HepG2 (cell line): ENCODE results near the gene GADD45GIP1. TPM values are rescaled to one million over a fixed set of nuclear protein-coding genes. Genes with fewer than 3 reads are reported as not detected.

Experiments used
- ATF1 ChIP-seq: IDR thresholded peaks from 2 replicates; pipeline ENCODE4 v1.6.1; 2016; ENCODE audit warnings: mild to moderate bottlenecking, control low read depth
- ATF2 ChIP-seq: sonication (generic); formaldehyde crosslinking; IDR thresholded peaks from 2 replicates; pipeline ENCODE4 v1.4.0; 2020; ENCODE audit warnings: missing genetic modification reagents
- ATF3 ChIP-seq: sonication (generic); formaldehyde crosslinking; IDR thresholded peaks from 2 replicates; pipeline ENCODE4 v1.4.0; 2020; ENCODE audit warnings: missing genetic modification reagents
- DNMT3B ChIP-seq: conservative IDR thresholded peaks from 2 replicates; pipeline ENCODE4 v1.6.1; 2016; ENCODE audit warnings: missing biosample characterization, control low read depth
- ETS1 ChIP-seq: sonication (generic); formaldehyde crosslinking; IDR thresholded peaks from 2 replicates; pipeline ENCODE4 v1.4.0; 2020; ENCODE audit warnings: missing genetic modification reagents
- FLYWCH1 ChIP-seq: sonication (generic); formaldehyde crosslinking; IDR thresholded peaks from 2 replicates; pipeline ENCODE4 v1.8.1; 2023; ENCODE audit warnings: mild to moderate bottlenecking, missing genetic modification reagents
- FOXA1 ChIP-seq, 2 experiments: fragments of 450-650 bp in 1 of 2; sonication (generic) in 1 of 2; formaldehyde crosslinking in 1 of 2; IDR thresholded peaks; 2 replicates each; pipeline versions ENCODE4 v1.4.0 to v1.6.1; 2016 to 2020; ENCODE audit warnings: missing genetic modification reagents in 1 of 2
- GPN1 ChIP-seq: sonication (generic); formaldehyde crosslinking; IDR thresholded peaks from 2 replicates; pipeline ENCODE4 v1.5.1; 2020; ENCODE audit warnings: missing genetic modification reagents, borderline replicate concordance
- GTF2F1 ChIP-seq: fragments of 150-350 bp; IDR thresholded peaks from 2 replicates; pipeline ENCODE4 v1.6.1; 2014; ENCODE audit warnings: low read length
- KAT8 ChIP-seq: IDR thresholded peaks from 2 replicates; pipeline ENCODE4 v1.6.1; 2016; ENCODE audit warnings: missing genetic modification reagents, missing compliant biosample characterization
- KLF6 ChIP-seq: IDR thresholded peaks from 2 replicates; pipeline ENCODE4 v1.8.0; 2016; ENCODE audit warnings: missing biosample characterization, missing genetic modification reagents
- MAFG ChIP-seq: sonication (generic); formaldehyde crosslinking; IDR thresholded peaks from 2 replicates; pipeline ENCODE4 v1.5.1; 2020; ENCODE audit warnings: mild to moderate bottlenecking, missing genetic modification reagents
- NKX3-1 ChIP-seq: sonication (generic); formaldehyde crosslinking; IDR thresholded peaks from 2 replicates; pipeline ENCODE4 v1.5.0; 2020; ENCODE audit warnings: missing genetic modification reagents
- NR0B2 ChIP-seq: sonication (generic); formaldehyde crosslinking; IDR thresholded peaks from 2 replicates; pipeline ENCODE4 v1.4.0; 2020; ENCODE audit warnings: mild to moderate bottlenecking, missing genetic modification reagents
- NR1H2 ChIP-seq: sonication (generic); formaldehyde crosslinking; IDR thresholded peaks from 2 replicates; pipeline ENCODE4 v1.8.1; 2022; ENCODE audit warnings: low read depth, missing genetic modification reagents, borderline replicate concordance
- PHF21A ChIP-seq: sonication (generic); formaldehyde crosslinking; IDR thresholded peaks from 2 replicates; pipeline ENCODE4 v1.5.0; 2020; ENCODE audit warnings: mild to moderate bottlenecking, missing genetic modification reagents
- RBM39 ChIP-seq: fragments of 200-400 bp; formaldehyde crosslinking; IDR thresholded peaks from one replicate; pipeline ENCODE4 v1.6.1; 2018; ENCODE audit warnings: antibody characterized with exemption, mild to moderate bottlenecking, low read depth, low read length; ENCODE audit not compliant: poor library complexity, severe bottlenecking
- REXO4 ChIP-seq: sonication (generic); formaldehyde crosslinking; IDR thresholded peaks from 2 replicates; pipeline ENCODE4 v1.8.0; 2022; ENCODE audit warnings: missing genetic modification reagents, mild to moderate bottlenecking, borderline replicate concordance
- SIX4 ChIP-seq: sonication (generic); formaldehyde crosslinking; IDR thresholded peaks from 2 replicates; pipeline ENCODE4 v1.4.0; 2020; ENCODE audit warnings: missing genetic modification reagents
- TEAD2 ChIP-seq: sonication (generic); formaldehyde crosslinking; IDR thresholded peaks from 2 replicates; pipeline ENCODE4 v1.9.0; 2021; ENCODE audit warnings: missing genetic modification reagents
- ZKSCAN1 ChIP-seq: fragments of 150-350 bp; IDR thresholded peaks from 2 replicates; pipeline ENCODE4 v1.6.1; 2014; ENCODE audit warnings: low read length
- ZNF121 ChIP-seq: sonication (generic); formaldehyde crosslinking; IDR thresholded peaks from 2 replicates; pipeline ENCODE4 v1.5.0; 2020; ENCODE audit warnings: mild to moderate bottlenecking, missing genetic modification reagents
- ZNF33B ChIP-seq: sonication (generic); formaldehyde crosslinking; IDR thresholded peaks from 2 replicates; pipeline ENCODE4 v1.5.1; 2020; ENCODE audit warnings: mild to moderate bottlenecking, missing genetic modification reagents
- ZNF468 ChIP-seq: sonication (generic); formaldehyde crosslinking; IDR thresholded peaks from 2 replicates; pipeline ENCODE4 v1.8.0; 2022; ENCODE audit warnings: mild to moderate bottlenecking, moderate library complexity, missing genetic modification reagents
- ZNF562 ChIP-seq: sonication (generic); formaldehyde crosslinking; IDR thresholded peaks from 2 replicates; pipeline ENCODE4 v1.8.0; 2022; ENCODE audit warnings: missing genetic modification reagents, borderline replicate concordance
- ZNF747 ChIP-seq: sonication (generic); formaldehyde crosslinking; IDR thresholded peaks from 2 replicates; pipeline ENCODE4 v1.8.1; 2023; ENCODE audit warnings: missing genetic modification reagents, mild to moderate bottlenecking, borderline replicate concordance
- ZNF766 ChIP-seq: sonication (generic); formaldehyde crosslinking; IDR thresholded peaks from 2 replicates; pipeline ENCODE4 v1.5.0; 2020; ENCODE audit warnings: missing genetic modification reagents, borderline replicate concordance
- polyA plus RNA-seq, 8 experiments: library from polyadenylated mRNA; depleted of rRNA in 3 of 8; stranded (reverse) in 7 of 8; unstranded in 1 of 8; fragments of >200 nt; fragmentation: Illumina TruSeq in 4 of 8; extraction: Trizol in 4 of 8; gene quantifications; 2 replicates each; pipeline versions ENCODE4 v1.2.1 to v1.2.3, GENCODE V29; 2011 to 2016; ENCODE audit warnings: low read depth in 4 of 8, missing spikeins in 1 of 8, mixed read lengths in 1 of 8; ENCODE audit not compliant: insufficient read depth in 1 of 8
- total RNA-seq, 5 experiments: library from RNA; depleted of rRNA; stranded (reverse); fragments of >200 nt; fragmentation: Illumina TruSeq; extraction: Trizol; gene quantifications; 2 replicates each; pipeline ENCODE4 v1.2.3, GENCODE V29; 2016; ENCODE audit warnings: low read depth in 1 of 5

GADD45GIP1 gene
- total and polyA plus RNA-seq, 2 of the 13 experiments (the other 11 are each of a cell fraction or from before 2014, with no cell fraction given): 24.6 to 30.7 TPM

- TF ChIP-seq RBM39 (peak; percentile 90), KAT8 (CRISPR knock-in tag) (peak; percentile 87), ZNF747 (peak; percentile 70), NKX3-1 (0 out of 2 replicates have a peak, but pooled peaks have one; percentile 33), TEAD2 (no peak), ZNF468 (CRISPR knock-in tag) (no peak), KLF6 (peak; percentile 78; the same call in 1 of the 2 replicates), NR1H2 (CRISPR knock-in tag) (no peak), FOXA1 (IDR thresholded peaks at IDR 0.05) (no peak), FOXA1 (CRISPR knock-in tag; IDR thresholded peaks at IDR 0.05) (no peak), ATF1 (CRISPR knock-in tag) (peak; percentile 82), ZNF121 (CRISPR knock-in tag) (peak; percentile 41; the same call in 1 of the 2 replicates), ETS1 (CRISPR knock-in tag) (no peak), ZNF766 (CRISPR knock-in tag) (no peak), ATF3 (CRISPR knock-in tag) (peak; percentile 20; the same call in 1 of the 2 replicates), MAFG (CRISPR knock-in tag) (no peak), REXO4 (CRISPR knock-in tag) (no peak), PHF21A (peak; percentile 41; the same call in 1 of the 2 replicates), DNMT3B (peak; percentile 60; the same call in 1 of the 2 replicates), ATF2 (no peak), FLYWCH1 (CRISPR knock-in tag) (no peak), ZKSCAN1 (no peak), SIX4 (CRISPR knock-in tag) (no peak), ZNF33B (CRISPR knock-in tag) (peak; percentile 20; the same call in 1 of the 2 replicates), NR0B2 (no peak; the same call in 1 of the 2 replicates), ZNF562 (CRISPR knock-in tag) (no peak), GTF2F1 (peak; percentile 71; the same call in 1 of the 2 replicates), GPN1 (no peak)
These were observed 18.9 kb downstream of the GADD45GIP1 start, which contains the start of gene CALR (continued) for GRCh38 chr19:12937927-12938778.
